Stomach smooth muscle (tissue), 2 donors: ENCODE data around the gene SYTL3.

Source experiments
- H3K27ac ChIP-seq: one replicate; pipeline ENCODE4 v1.7.0; 2013; ENCODE audit warnings: mild to moderate bottlenecking, low read length, inconsistent platforms
- H3K27me3 ChIP-seq, 2 donors: one replicate each; pipeline ENCODE4 v1.7.0; 2013; ENCODE audit warnings: low read length in 2 of 2; ENCODE audit not compliant: insufficient read depth in 2 of 2, control insufficient read depth in 1 of 2
- H3K36me3 ChIP-seq, 2 donors: one replicate each; pipeline ENCODE4 v1.7.0; 2013; ENCODE audit warnings: low read length in 2 of 2; ENCODE audit not compliant: control insufficient read depth in 2 of 2, insufficient read depth in 2 of 2
- H3K4me1 ChIP-seq: one replicate; pipeline ENCODE4 v1.7.0; 2013; ENCODE audit warnings: low read length; ENCODE audit not compliant: control insufficient read depth, insufficient read depth
- H3K4me3 ChIP-seq, 2 donors: one replicate each; pipeline ENCODE4 v1.7.0; 2013; ENCODE audit warnings: low read length in 2 of 2
- H3K9ac ChIP-seq, 2 donors: one replicate each; pipeline ENCODE4 v1.7.0; 2013; ENCODE audit warnings: low read length in 2 of 2, mild to moderate bottlenecking in 1 of 2
- H3K9me3 ChIP-seq, 2 donors: one replicate each; pipeline ENCODE4 v1.7.0; 2013; ENCODE audit warnings: low read length in 2 of 2; ENCODE audit not compliant: control insufficient read depth in 2 of 2
- donor health status: healthy.
- donor health status: Pancreatic carcinoma.

The SYTL3 gene

DNA sequence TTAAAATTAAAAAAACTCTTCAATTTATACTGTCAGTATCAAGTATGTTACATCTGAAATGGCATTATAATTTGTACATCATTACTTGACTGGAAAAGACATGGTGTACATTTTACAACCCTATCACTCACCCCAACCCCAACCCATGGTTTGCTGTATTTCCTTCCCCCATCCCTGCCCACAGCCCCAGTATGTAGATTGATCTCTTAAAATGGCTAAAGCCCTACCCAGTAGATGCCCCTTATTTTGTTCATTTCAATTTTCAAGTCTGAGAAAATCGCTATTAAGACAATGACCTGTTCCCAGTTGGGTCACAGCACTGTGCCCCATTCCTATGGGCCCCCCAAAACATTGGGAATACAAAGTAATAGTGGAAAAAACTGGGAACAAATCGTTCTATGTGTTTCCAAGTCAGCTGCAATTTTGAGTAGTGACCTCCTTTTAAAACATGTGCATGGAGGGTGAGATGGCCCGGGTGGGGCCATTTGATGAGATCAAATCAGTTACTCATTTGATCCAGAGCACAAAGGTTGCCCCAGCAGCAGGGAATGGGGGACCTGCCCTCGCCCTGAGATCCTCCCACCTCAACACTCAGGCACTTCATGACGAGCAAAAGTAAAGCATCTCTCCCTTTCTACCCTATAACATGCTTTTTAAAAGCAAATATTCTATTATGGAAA is 156.0 kb downstream of the SYTL3 start:
- no peak overlapping the region for H3K9ac ChIP-seq
- no peaks in the 10 kb centered on the region for H3K27me3 ChIP-seq
- no peak overlapping the region for H3K4me3 ChIP-seq
- H3K9me3 ChIP-seq: no peaks in the 10 kb centered on the region
- H3K36me3 ChIP-seq: no peaks in the 10 kb centered on the region
- no peak overlapping the region for H3K27ac ChIP-seq
- no peaks in the 10 kb centered on the region for H3K4me1 ChIP-seq

DNA sequence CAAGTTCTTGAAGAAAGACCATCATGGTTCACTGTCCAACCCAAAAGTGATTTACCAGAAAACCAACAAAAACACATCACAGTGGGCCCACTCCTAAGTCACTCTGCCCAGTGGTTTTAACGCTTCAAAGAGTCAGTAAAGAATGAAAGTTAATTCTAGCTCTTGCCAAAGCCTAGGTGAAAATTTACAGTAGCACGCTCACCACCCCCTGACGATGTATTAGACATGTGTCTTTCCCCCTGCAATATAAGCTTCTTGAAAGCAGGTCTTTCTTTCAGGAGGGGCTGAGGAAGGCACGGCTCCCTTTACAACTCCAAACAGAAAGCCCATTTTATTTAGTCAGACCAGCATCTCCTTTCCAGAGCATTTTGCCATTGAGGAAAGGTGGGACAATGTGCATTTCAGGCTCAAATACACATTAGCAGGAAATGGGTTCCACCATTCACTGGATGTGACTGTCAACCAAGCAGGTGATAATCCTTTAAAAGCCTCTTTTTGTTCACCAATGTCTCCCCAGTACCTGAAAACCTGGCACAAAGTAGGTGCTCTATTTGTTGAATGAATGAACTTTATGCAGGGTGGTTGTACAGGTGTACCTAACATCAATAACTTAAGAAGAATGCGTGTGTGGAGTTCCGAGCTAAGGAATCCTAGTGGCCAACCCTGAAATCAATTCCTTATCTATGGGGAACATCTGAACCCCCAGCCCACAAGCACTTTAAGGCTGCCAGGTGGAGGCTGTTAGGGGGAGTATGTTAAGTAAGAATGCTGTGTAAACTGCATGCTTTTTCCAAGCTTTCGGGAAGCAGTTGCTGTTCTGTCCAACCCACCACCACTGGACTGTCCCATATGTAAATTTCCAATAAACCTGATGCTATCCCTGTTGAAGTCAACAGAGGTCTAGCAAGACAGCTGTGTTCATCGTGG is 157.9 kb downstream of the SYTL3 start:
- no peak overlapping the region for H3K27ac ChIP-seq

GRCh38 chr6:158808442-158808833 is 158.6 kb downstream of the SYTL3 start:
- Histone ChIP-seq H3K9ac (no peak overlapping the region), H3K36me3 (peaks cover 0 to 3% of the 10 kb centered on the region in 2 donors), H3K4me3 (no peak overlapping the region), H3K27me3 (no peaks in the 10 kb centered on the region), H3K9me3 (no peaks in the 10 kb centered on the region), H3K4me1 (peaks cover 3% of the 10 kb centered on the region), H3K27ac (no peak overlapping the region)

More for the DNA sequence above, 157.9 kb downstream of the SYTL3 start:
- no peaks in the 10 kb centered on the region for H3K27me3 ChIP-seq
- no peaks in the 10 kb centered on the region for H3K36me3 ChIP-seq
- no peaks in the 10 kb centered on the region for H3K9me3 ChIP-seq
- H3K4me1 ChIP-seq: no peaks in the 10 kb centered on the region
- H3K4me3 ChIP-seq: no peak overlapping the region
- no peak overlapping the region for H3K9ac ChIP-seq

- Histone ChIP-seq H3K4me1 (peaks cover 3% of the 10 kb centered on the region), H3K9me3 (no peaks in the 10 kb centered on the region), H3K27me3 (no peaks in the 10 kb centered on the region), H3K9ac (no peak overlapping the region), H3K36me3 (peaks cover 0 to 3% of the 10 kb centered on the region in 2 donors), H3K4me3 (no peak overlapping the region), H3K27ac (no peak overlapping the region)
These were observed 159.3 kb downstream of the SYTL3 start for GRCh38 chr6:158808941-158809678.

DNA sequence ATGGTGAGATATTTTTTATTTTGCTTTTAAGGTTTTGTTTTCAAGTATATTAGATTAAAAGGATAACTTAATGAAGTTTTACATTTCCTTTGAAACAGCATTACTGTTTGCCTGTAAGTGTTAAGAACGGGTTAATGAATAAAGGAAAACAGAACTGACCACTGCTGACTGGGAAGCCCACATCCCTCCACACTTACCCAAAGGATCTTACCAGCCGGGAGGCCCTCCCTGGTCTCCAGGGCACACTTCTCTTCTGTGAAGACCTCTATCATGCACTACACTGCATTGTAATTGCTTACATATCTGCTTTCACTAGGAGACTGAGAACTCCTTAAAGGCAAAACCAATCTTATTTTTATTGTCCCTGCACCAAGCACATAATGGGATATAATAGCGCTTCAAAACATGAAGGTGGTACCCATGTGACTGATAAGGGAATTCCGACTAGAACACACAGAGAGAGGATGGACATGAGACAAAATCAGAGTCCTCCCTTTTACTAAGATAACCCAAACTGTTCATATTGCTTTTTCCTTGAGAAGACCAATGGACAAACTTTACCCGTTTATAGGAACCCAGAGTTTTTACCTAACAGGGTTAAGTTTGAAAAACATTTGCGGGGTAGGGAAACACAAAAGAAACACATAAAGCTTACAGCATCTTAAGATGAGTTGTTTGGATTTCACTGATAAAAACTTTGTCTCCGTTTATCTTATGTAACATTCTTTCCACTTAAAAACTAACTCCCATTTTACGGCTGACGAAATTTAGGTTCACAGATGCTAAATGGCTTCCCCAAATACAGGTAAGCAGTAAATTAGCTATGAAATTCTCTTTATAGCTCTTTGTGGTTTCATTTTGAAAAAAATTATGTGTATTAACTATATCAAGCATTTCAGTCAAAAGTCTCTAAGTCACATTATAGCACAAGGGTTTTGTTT is 160.6 kb downstream of the SYTL3 start:
- Histone ChIP-seq H3K4me1 (peaks cover 3% of the 10 kb centered on the region), H3K9me3 (no peaks in the 10 kb centered on the region), H3K9ac (no peak overlapping the region), H3K4me3 (no peak overlapping the region), H3K27me3 (no peaks in the 10 kb centered on the region), H3K27ac (no peak overlapping the region), H3K36me3 (peaks cover 0 to 3% of the 10 kb centered on the region in 2 donors)

DNA sequence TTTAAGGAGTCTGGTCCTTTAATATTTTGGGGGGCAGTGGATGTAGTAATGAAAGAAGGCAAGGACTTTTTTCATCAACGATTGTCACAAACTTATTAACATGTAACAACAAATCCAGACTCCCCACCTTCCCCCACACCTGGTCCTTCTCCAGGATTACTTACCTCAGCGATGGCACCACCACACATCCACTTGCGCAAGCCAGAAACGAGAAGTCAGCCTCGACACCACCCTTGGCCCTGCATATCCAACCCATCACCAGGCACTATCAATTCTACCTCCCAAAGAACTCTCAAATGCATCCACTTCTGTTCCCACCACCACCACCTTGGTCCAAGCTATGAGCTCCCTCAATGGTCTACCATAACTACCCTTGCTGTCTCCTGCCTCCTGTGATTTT is 162.8 kb downstream of the SYTL3 start:
- Histone ChIP-seq H3K36me3 (peaks cover 0 to 3% of the 10 kb centered on the region in 2 donors), H3K4me1 (peaks cover 13% of the 10 kb centered on the region), H3K27me3 (no peaks in the 10 kb centered on the region), H3K9me3 (no peaks in the 10 kb centered on the region), H3K27ac (no peak overlapping the region), H3K4me3 (no peak overlapping the region), H3K9ac (no peak overlapping the region)

DNA sequence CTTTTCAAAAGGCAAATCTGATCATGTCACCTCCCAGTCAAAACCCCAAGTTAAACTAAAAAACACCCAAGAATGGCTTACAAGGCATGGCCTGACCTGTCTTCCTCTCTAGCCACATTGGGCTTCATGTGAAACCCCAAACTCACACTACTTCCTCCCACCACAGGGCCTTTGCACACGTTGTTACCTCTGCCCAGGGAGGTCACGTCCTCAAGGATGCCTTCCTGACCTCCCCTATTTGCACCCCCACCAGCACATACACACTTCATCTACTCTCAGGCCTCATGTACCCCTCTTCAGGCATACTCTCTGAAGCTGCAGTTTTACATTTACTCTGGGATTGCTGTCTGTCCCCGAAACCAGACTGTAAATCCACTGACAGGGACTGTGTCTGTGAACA is 163.2 kb downstream of the SYTL3 start:
- H3K9ac ChIP-seq: no peak overlapping the region
- H3K27me3 ChIP-seq: no peaks in the 10 kb centered on the region
- H3K36me3 ChIP-seq: peaks cover 0 to 3% of the 10 kb centered on the region in 2 donors
- peaks cover 17% of the 10 kb centered on the region for H3K4me1 ChIP-seq
- H3K27ac ChIP-seq: no peak overlapping the region
- H3K4me3 ChIP-seq: no peak overlapping the region
- no peaks in the 10 kb centered on the region for H3K9me3 ChIP-seq
